H1 (cell line): ENCODE results near the gene ST8SIA2. TPM values are rescaled to one million over a fixed set of nuclear protein-coding genes. Genes with fewer than 3 reads are reported as not detected.

Experiments
- CTCF ChIA-PET: fragments of 300-600 bp; sonication (Branson Sonifier 250); formaldehyde crosslinking; loops from one replicate; lab custom pipeline; 2021; ENCODE audit not compliant: partially characterized antibody; lab: Charles Lee
- POLR2A ChIA-PET: fragments of 300-600 bp; sonication (Branson Sonifier 250); formaldehyde crosslinking; loops from one replicate; lab custom pipeline; 2021; ENCODE audit warnings: inconsistent platforms; ENCODE audit not compliant: partially characterized antibody; lab: Charles Lee
- DNase-seq, 2 experiments: peaks; one replicate each; pipeline versions ENCODE4 v3.0.0 to v3.0.0-alpha.2; 2010 to 2022; ENCODE audit warnings: low spot score in 2 of 2, low read depth in 1 of 2, mixed read lengths in 1 of 2
- FAIRE-seq: peaks from 2 replicates; lab custom pipeline; 2011; peaks lifted over from hg19 to GRCh38; lab: Jason Lieb, UNC
- H2AFZ ChIP-seq: 2 replicates; pipeline ENCODE4 v1.8.1; 2012; ENCODE audit warnings: low read length, inconsistent platforms
- H2AK5ac ChIP-seq: 2 replicates; pipeline ENCODE4 v1.6.1; 2013; ENCODE audit warnings: low read depth, low read length
- H2BK120ac ChIP-seq: replicated peaks from 2 replicates; pipeline ENCODE3; 2013; ENCODE audit warnings: low read depth, low read length, inconsistent platforms
- H2BK12ac ChIP-seq: 2 replicates; pipeline ENCODE4 v1.6.1; 2013; ENCODE audit warnings: low read depth, low read length
- H2BK15ac ChIP-seq: 2 replicates; pipeline ENCODE4 v1.6.1; 2013; ENCODE audit warnings: low read length
- H2BK20ac ChIP-seq: 2 replicates; pipeline ENCODE4 v1.6.1; 2013; ENCODE audit warnings: low read length
- H2BK5ac ChIP-seq: 2 replicates; pipeline ENCODE4 v1.6.1; 2013; ENCODE audit warnings: low read depth, low read length
- H3K14ac ChIP-seq: 2 replicates; pipeline ENCODE4 v1.6.1; 2013; ENCODE audit warnings: inconsistent platforms; ENCODE audit not compliant: insufficient read length
- H3K18ac ChIP-seq: 2 replicates; pipeline ENCODE4 v1.6.1; 2013; ENCODE audit warnings: low read length; ENCODE audit errors: extremely low read depth
- H3K23ac ChIP-seq: 2 replicates; pipeline ENCODE4 v1.6.1; 2013; ENCODE audit warnings: inconsistent platforms; ENCODE audit not compliant: insufficient read length
- H3K23me2 ChIP-seq: 2 replicates; pipeline ENCODE4 v1.6.1; 2013; ENCODE audit warnings: low read depth, low read length
- H3K27ac ChIP-seq: 2 replicates; pipeline ENCODE4 v1.6.1; 2011; ENCODE audit warnings: low read depth, low read length, inconsistent platforms
- H3K27me3 ChIP-seq, 4 experiments: replicated peaks in 1 of 4; 1 replicate in 1 of 4; 2 replicates in 3 of 4; pipeline versions ENCODE4 v1.6.1 to v1.8.1; 2011 to 2013; ENCODE audit warnings: low read length in 3 of 4, mild to moderate bottlenecking in 3 of 4, inconsistent platforms in 2 of 4, mixed read lengths in 2 of 4, moderate library complexity in 1 of 4; ENCODE audit not compliant: control insufficient read depth in 3 of 4, insufficient read depth in 3 of 4; ENCODE audit errors: extremely low read depth in 1 of 4
- H3K36me3 ChIP-seq, 4 experiments: 2 replicates each; pipeline versions ENCODE4 v1.6.1 to v1.8.1; 2011 to 2013; ENCODE audit warnings: mild to moderate bottlenecking in 4 of 4, low read length in 3 of 4, moderate library complexity in 2 of 4, control low read depth in 1 of 4, inconsistent platforms in 1 of 4; ENCODE audit not compliant: insufficient read depth in 4 of 4, control insufficient read depth in 2 of 4
- H3K4ac ChIP-seq: replicated peaks from 2 replicates; pipeline ENCODE3; 2013; ENCODE audit warnings: low read length, low read depth, mixed read lengths, inconsistent platforms; ENCODE audit not compliant: insufficient read length
- H3K4me1 ChIP-seq, 4 experiments: replicated peaks in 1 of 4; 1 replicate in 1 of 4; 2 replicates in 3 of 4; pipeline versions ENCODE4 v1.6.1 to v1.8.1; 2011 to 2013; ENCODE audit warnings: low read length in 3 of 4, inconsistent platforms in 2 of 4, mixed read lengths in 1 of 4; ENCODE audit not compliant: insufficient read depth in 4 of 4, control insufficient read depth in 3 of 4
- H3K4me2 ChIP-seq, 2 experiments: 2 replicates each; pipeline versions ENCODE4 v1.6.1 to v1.8.1; 2011 to 2013; ENCODE audit warnings: low read depth in 2 of 2, low read length in 2 of 2, control low read depth in 1 of 2, inconsistent platforms in 1 of 2, mild to moderate bottlenecking in 1 of 2; ENCODE audit not compliant: insufficient read depth in 1 of 2
- H3K4me3 ChIP-seq, 4 experiments: fragments of 200-600, 300-600 bp in 1 of 4; sonication (generic), shearing (Covaris generic), sonication (Bioruptor Twin) in 1 of 4; 2 replicates each; pipeline versions ENCODE4 v1.5.1 to v1.8.1; 2011 to 2016; ENCODE audit warnings: low read length in 4 of 4, low read depth in 3 of 4, control low read depth in 2 of 4, inconsistent platforms in 2 of 4, mild to moderate bottlenecking in 2 of 4, mixed read lengths in 1 of 4, moderate library complexity in 1 of 4; ENCODE audit not compliant: insufficient read depth in 2 of 4; ENCODE audit errors: extremely low read depth in 1 of 4
- H3K56ac ChIP-seq: replicated peaks from 2 replicates; pipeline ENCODE3; 2013; ENCODE audit warnings: low read depth, mild to moderate bottlenecking, mixed read lengths, low read length, inconsistent platforms; ENCODE audit not compliant: insufficient read length
- H3K79me1 ChIP-seq: 2 replicates; pipeline ENCODE4 v1.6.1; 2013; ENCODE audit warnings: low read depth, low read length, control low read depth
- H3K79me2 ChIP-seq, 2 experiments: 2 replicates each; pipeline versions ENCODE4 v1.6.1 to v1.8.1; 2012 to 2013; ENCODE audit warnings: low read length in 2 of 2, mild to moderate bottlenecking in 2 of 2, inconsistent platforms in 1 of 2; ENCODE audit not compliant: insufficient read depth in 2 of 2, control insufficient read depth in 1 of 2
- H3K9ac ChIP-seq, 4 experiments: replicated peaks in 1 of 4; 1 replicate in 1 of 4; 2 replicates in 3 of 4; pipeline versions ENCODE4 v1.6.1 to v1.8.1; 2011 to 2013; ENCODE audit warnings: low read depth in 3 of 4, low read length in 3 of 4, control low read depth in 2 of 4, mild to moderate bottlenecking in 2 of 4, moderate library complexity in 2 of 4, inconsistent platforms in 1 of 4; ENCODE audit errors: extremely low read depth in 1 of 4
- H3K9me3 ChIP-seq, 2 experiments: 2 replicates each; pipeline versions ENCODE4 v1.6.1 to v1.8.1; 2012 to 2013; ENCODE audit warnings: mild to moderate bottlenecking in 2 of 2, moderate library complexity in 2 of 2, control low read depth in 1 of 2, inconsistent platforms in 1 of 2, low read depth in 1 of 2, low read length in 1 of 2, mixed read lengths in 1 of 2; ENCODE audit not compliant: insufficient read depth in 2 of 2
- H4K20me1 ChIP-seq, 2 experiments: replicated peaks in 1 of 2; 2 replicates each; pipeline versions ENCODE3 to v1.8.1; 2011 to 2013; ENCODE audit warnings: inconsistent platforms in 2 of 2, low read length in 2 of 2, mild to moderate bottlenecking in 1 of 2; ENCODE audit not compliant: insufficient read depth in 2 of 2, control insufficient read depth in 1 of 2
- H4K5ac ChIP-seq: 2 replicates; pipeline ENCODE4 v1.6.1; 2013; ENCODE audit warnings: low read length, low read depth, mixed read lengths, inconsistent platforms; ENCODE audit not compliant: insufficient read length
- H4K8ac ChIP-seq: 2 replicates; pipeline ENCODE4 v1.8.0; 2013; ENCODE audit warnings: mild to moderate bottlenecking, moderate library complexity, low read length, inconsistent platforms; ENCODE audit not compliant: insufficient read depth; ENCODE audit errors: extremely low read depth
- H4K91ac ChIP-seq: replicated peaks from 2 replicates; pipeline ENCODE3; 2013; ENCODE audit warnings: low read length, mixed read lengths, inconsistent platforms; ENCODE audit not compliant: insufficient read length
- CHD1 ChIP-seq: IDR thresholded peaks from 2 replicates; pipeline ENCODE4 v1.6.1; 2012; ENCODE audit warnings: low read depth, low read length, improper control_type of control experiment
- CHD2 ChIP-seq: IDR thresholded peaks from 2 replicates; pipeline ENCODE4 v1.6.1; 2012; ENCODE audit warnings: low read length, improper control_type of control experiment
- EP300 ChIP-seq, 2 experiments: IDR thresholded peaks; 1 replicate in 1 of 2; 2 replicates in 1 of 2; pipeline ENCODE4 v1.6.1; 2011 to 2012; ENCODE audit warnings: low read depth in 2 of 2, low read length in 2 of 2, mild to moderate bottlenecking in 2 of 2, borderline replicate concordance in 1 of 2, inconsistent platforms in 1 of 2, moderate library complexity in 1 of 2
- JUN ChIP-seq: IDR thresholded peaks from 2 replicates; pipeline ENCODE4 v1.6.1; 2011; ENCODE audit warnings: low read depth, mild to moderate bottlenecking, improper control_type of control experiment, low read length
- NANOG ChIP-seq: IDR thresholded peaks from 2 replicates; pipeline ENCODE4 v1.6.1; 2011; ENCODE audit warnings: low read length, low read depth, mild to moderate bottlenecking, inconsistent platforms; ENCODE audit not compliant: insufficient read depth, poor library complexity, severe bottlenecking
- WGBS, 2 experiments: shearing (Covaris generic) in 1 of 2; methylation state at CpG; one replicate each; pipeline versions ENCODE4 v1.1.6 to v1.1.7; 2013 to 2015; ENCODE audit warnings: low lambda C conversion rate in 2 of 2, mixed read lengths in 2 of 2, inconsistent platforms in 1 of 2, low coverage in 1 of 2, missing lambda C conversion rate in 1 of 2; ENCODE audit not compliant: insufficient replicate concordance in 2 of 2, insufficient coverage in 1 of 2, insufficient read length in 1 of 2; ENCODE audit errors: extremely low coverage in 1 of 2, missing lambda C conversion rate in 1 of 2; 5-methylcytosine and 5-hydroxymethylcytosine counted together
- polyA plus RNA-seq, 7 experiments: library from polyadenylated mRNA; depleted of rRNA in 3 of 7; stranded (reverse) in 5 of 7; unstranded in 2 of 7; fragments of >200 nt in 5 of 7; fragments of 200-250 nt in 2 of 7; gene quantifications; 1 replicate in 5 of 7; 2 replicates in 1 of 7; 4 replicates in 1 of 7; pipeline versions ENCODE4 v1.2.1 to v1.2.3, GENCODE V29; 2011 to 2013; ENCODE audit warnings: missing spikeins in 2 of 7, mixed read lengths in 2 of 7
- total RNA-seq: library from RNA; stranded (reverse); fragmentation: NEBNext Ultra II Directional; extraction: Animal tissue kit (Norgen Biotek cat#: 25700); gene quantifications from 2 replicates; pipeline ENCODE4 v1.2.1, GENCODE V29; 2021
- TF ChIP-seq, protein P1 (sequence below): IDR thresholded peaks from 2 replicates; pipeline ENCODE4 v1.6.1; 2011; ENCODE audit warnings: low read depth, mild to moderate bottlenecking, low read length; ENCODE audit not compliant: insufficient read depth

The ST8SIA2 gene
- total and polyA plus RNA-seq, 2 of the 8 experiments (the other 6 are each of a cell fraction or from before 2014, with no cell fraction given): 3.0 to 4.5 TPM

DNA sequence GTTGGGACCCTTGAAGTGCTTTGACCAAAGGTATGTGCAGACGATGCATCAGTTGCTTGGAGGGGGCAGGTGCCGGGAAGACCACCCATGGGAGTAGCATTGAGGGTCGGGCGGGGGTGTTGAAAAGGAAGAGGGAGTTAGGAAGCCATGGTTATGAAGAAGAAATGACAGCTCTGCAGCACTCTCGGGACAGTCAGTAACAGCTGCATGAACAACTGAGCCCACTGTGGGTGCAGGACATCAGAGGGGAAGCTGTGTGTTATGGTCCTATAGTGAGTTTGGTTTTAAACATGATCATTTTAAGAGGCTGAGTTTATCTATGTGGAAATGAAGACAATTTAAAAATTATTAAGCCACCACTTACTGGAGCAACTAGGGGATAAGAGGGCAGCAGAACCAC, 17.6 kb downstream of the ST8SIA2 start:
- Histone ChIP-seq H2BK12ac (no peak overlapping the region), H3K9ac (no peak overlapping the region), H2BK5ac (no peak overlapping the region), H3K56ac (no peak overlapping the region), H3K9me3 (no peaks in the 10 kb centered on the region), H3K4me1 (peaks cover 0 to 6% (median 0%) of the 10 kb centered on the region in 4 experiments; a peak in 2 of 7 replicates), H3K27me3 (peaks cover 0 to 2% (median 0%) of the 10 kb centered on the region in 4 experiments; a peak in 1 of 7 replicates), H3K4me2 (no peak overlapping the region), H2AK5ac (no peak overlapping the region), H2BK15ac (no peak overlapping the region), H3K27ac (no peak overlapping the region), H3K79me1 (no peaks in the 10 kb centered on the region), H3K36me3 (no peaks in the 10 kb centered on the region), H2AFZ (no peak overlapping the region), H4K91ac (no peak overlapping the region), H3K4ac (no peak overlapping the region), H4K5ac (no peak overlapping the region), H3K79me2 (no peaks in the 10 kb centered on the region), H2BK20ac (no peak overlapping the region), H4K8ac (no peak overlapping the region), H3K14ac (no peak overlapping the region), H4K20me1 (no peaks in the 10 kb centered on the region), H3K18ac (no peak overlapping the region), H2BK120ac (no peak overlapping the region), H3K4me3 (no peak overlapping the region), H3K23ac (no peak overlapping the region), H3K23me2 (no peaks in the 10 kb centered on the region)
- FAIRE-seq (no peak), DNase-seq (no peak)
- POLR2A ChIA-PET: no interaction called here
- WGBS, 2 experiments: 87% methylated on average over 5 of the region's 5 CpGs; no CpG with 5 or more reads in 1 of the 2 experiments
- TF ChIP-seq CHD2 (no peak), CHD1 (no peak), NANOG (no peak), EP300 (IDR thresholded peaks at IDR 0.05; ENCODE audit: borderline replicate concordance in 1 of 2, low read depth in 2 of 2, low read length in 2 of 2) (no peak), JUN (no peak)
- TF ChIP-seq, protein P1, sequence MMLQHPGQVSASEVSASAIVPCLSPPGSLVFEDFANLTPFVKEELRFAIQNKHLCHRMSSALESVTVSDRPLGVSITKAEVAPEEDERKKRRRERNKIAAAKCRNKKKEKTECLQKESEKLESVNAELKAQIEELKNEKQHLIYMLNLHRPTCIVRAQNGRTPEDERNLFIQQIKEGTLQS: no peak
- CTCF ChIA-PET: interaction anchor here (1.0 to 3.7 kb wide), 6 partner anchors 10 to 94 kb away, joined by 3 to 26 read pairs (median 6); no protein-coding TSS in a partner anchor
